HCT116 (cell line): ENCODE data around the gene SIAE. TPM values are rescaled to one million over a fixed set of nuclear protein-coding genes. Genes with fewer than 3 reads are reported as not detected.

Experiments
- ATAC-seq: fragments of 200-7000 bp; cut with Tn5 transposase; 2 replicates; pipeline ENCODE4 v1.9.1; 2020; ENCODE audit warnings: mild to moderate bottlenecking, moderate library complexity
- BruUV-seq: library from RNA; stranded (reverse); fragments of 400-500 nt; replicated peaks from 2 replicates; lab custom pipeline; 2021; lab: Mats Ljungman, UMichigan
- CTCF ChIA-PET: fragments of 300-600 bp; sonication (Branson Sonifier 250); formaldehyde crosslinking; loops from one replicate; lab custom pipeline; 2021; ENCODE audit warnings: antibody characterized with exemption; lab: Charles Lee
- POLR2A ChIA-PET: fragments of 300-600, 350-600 bp; sonication (Branson Sonifier 250); formaldehyde crosslinking; loops from one replicate; lab custom pipeline; 2021; ENCODE audit warnings: antibody characterized with exemption; lab: Charles Lee
- RAD21 ChIA-PET, 2 experiments: fragments of 300-600 bp; sonication (Branson Sonifier 250); formaldehyde crosslinking; loops; one replicate each; lab custom pipeline; 2023; ENCODE audit warnings: low total read pairs in 2 of 2; ENCODE audit not compliant: uncharacterized antibody in 2 of 2, unreplicated experiment in 2 of 2, low non-redundant PET in 1 of 2; lab: Charles Lee
- DNase-seq: peaks from one replicate; pipeline ENCODE4 v3.0.0-alpha.2; 2010; ENCODE audit warnings: low read depth, low spot score
- H2AFZ ChIP-seq: fragments of 200-600 bp; shearing (Covaris generic), sonication (generic); 2 replicates; pipeline ENCODE4 v1.6.1; 2017; ENCODE audit warnings: low read depth, mixed run types, mixed read lengths, antibody characterized with exemption, low read length; ENCODE audit not compliant: poor library complexity, severe bottlenecking
- H3K27ac ChIP-seq: 2 replicates; pipeline ENCODE4 v1.5.1; 2012; ENCODE audit warnings: low read depth, low read length
- H3K27me3 ChIP-seq: fragments of 200-600 bp; sonication (generic); 2 replicates; pipeline ENCODE4 v1.6.1; 2016; ENCODE audit warnings: mixed run types, low read length, mixed read lengths; ENCODE audit not compliant: insufficient read depth
- H3K36me3 ChIP-seq, 2 experiments: fragments of 200-500 bp in 1 of 2; fragments of 200-600 bp in 1 of 2; sonication (Bioruptor generic) in 1 of 2; sonication (generic) in 1 of 2; 2 replicates each; pipeline versions ENCODE4 v1.5.1 to v1.6.1; 2014 to 2016; ENCODE audit warnings: low read length in 2 of 2, inconsistent platforms in 1 of 2, mixed read lengths in 1 of 2, mixed run types in 1 of 2; ENCODE audit not compliant: insufficient read depth in 2 of 2, control insufficient read depth in 1 of 2
- H3K4me1 ChIP-seq, 2 experiments: fragments of 200-600 bp in 1 of 2; sonication (generic) in 1 of 2; 2 replicates each; pipeline versions ENCODE4 v1.5.1 to v1.6.1; 2012 to 2017; ENCODE audit warnings: low read length in 2 of 2, inconsistent platforms in 1 of 2, mild to moderate bottlenecking in 1 of 2, mixed read lengths in 1 of 2, mixed run types in 1 of 2, moderate library complexity in 1 of 2; ENCODE audit not compliant: insufficient read depth in 2 of 2, control insufficient read depth in 1 of 2
- H3K4me2 ChIP-seq: fragments of 200-600 bp; sonication (generic); 2 replicates; pipeline ENCODE4 v1.6.1; 2017; ENCODE audit warnings: mixed run types, low read length, mixed read lengths
- H3K4me3 ChIP-seq, 2 experiments: fragments of 200-600 bp in 1 of 2; sonication (generic) in 1 of 2; replicated peaks in 1 of 2; 2 replicates each; pipeline ENCODE4 v1.5.1; 2011 to 2016; ENCODE audit warnings: low read length in 2 of 2, control low read depth in 1 of 2, low read depth in 1 of 2, mild to moderate bottlenecking in 1 of 2, mixed read lengths in 1 of 2, mixed run types in 1 of 2
- H3K79me2 ChIP-seq: fragments of 200-600 bp; sonication (generic); 2 replicates; pipeline ENCODE4 v1.6.1; 2017; ENCODE audit warnings: mild to moderate bottlenecking, mixed run types, low read length, moderate library complexity, mixed read lengths; ENCODE audit not compliant: insufficient read depth
- H3K9ac ChIP-seq: fragments of 200-600 bp; sonication (generic); 2 replicates; pipeline ENCODE4 v1.6.1; 2016; ENCODE audit warnings: low read length, mixed read lengths
- H3K9me2 ChIP-seq: fragments of 200-600 bp; sonication (generic), shearing (Covaris generic); 2 replicates; pipeline ENCODE4 v1.6.1; 2017; ENCODE audit warnings: mixed run types, mild to moderate bottlenecking, moderate library complexity; ENCODE audit not compliant: insufficient read depth
- H3K9me3 ChIP-seq, 2 experiments: fragments of 200-500 bp in 1 of 2; fragments of 200-600 bp in 1 of 2; sonication (Bioruptor generic) in 1 of 2; sonication (generic) in 1 of 2; 2 replicates each; pipeline ENCODE4 v1.6.1; 2014 to 2017; ENCODE audit warnings: low read length in 2 of 2, mixed read lengths in 2 of 2, inconsistent platforms in 1 of 2, low read depth in 1 of 2, mild to moderate bottlenecking in 1 of 2, mixed run types in 1 of 2, moderate library complexity in 1 of 2; ENCODE audit not compliant: control insufficient read depth in 1 of 2, insufficient read depth in 1 of 2
- H4K20me1 ChIP-seq: fragments of 200-600 bp; sonication (generic), shearing (Covaris generic); 2 replicates; pipeline ENCODE4 v1.6.1; 2017; ENCODE audit warnings: mixed run types, mild to moderate bottlenecking, moderate library complexity; ENCODE audit not compliant: insufficient read depth
- CBX3 ChIP-seq: IDR thresholded peaks from 2 replicates; pipeline ENCODE4 v1.6.1; 2012; ENCODE audit warnings: low read depth
- EZH2phosphoT487 ChIP-seq: fragments of 200-600 bp; IDR thresholded peaks from 2 replicates; pipeline ENCODE4 v1.6.1; 2018; ENCODE audit warnings: antibody characterized with exemption, borderline replicate concordance
- RAD21 ChIP-seq: IDR thresholded peaks from 2 replicates; pipeline ENCODE4 v1.6.1; 2012; ENCODE audit warnings: low read depth, mild to moderate bottlenecking
- SRF ChIP-seq: IDR thresholded peaks from 2 replicates; pipeline ENCODE4 v1.6.1; 2012; ENCODE audit warnings: low read depth
- intact Hi-C: fragments of 100-400 bp; cut with micrococcal nuclease; formaldehyde crosslinking; loops from 2 replicates; pipeline ENCODE4 v1.10.0; 2022
- total RNA-seq: library from RNA; stranded (reverse); gene quantifications from one replicate; pipeline ENCODE4 v1.2.1, GENCODE V29; 2021; ENCODE audit not compliant: unreplicated experiment
- TF ChIP-seq, protein P1 (sequence below): IDR thresholded peaks from 2 replicates; pipeline ENCODE4 v1.6.1; 2012; ENCODE audit warnings: low read depth
- TF ChIP-seq, protein P2 (sequence below), 3 experiments: fragments of 200-600 bp in 1 of 3; sonication (generic) in 1 of 3; IDR thresholded peaks in 2 of 3; conservative IDR thresholded peaks in 1 of 3; 2 replicates each; pipeline ENCODE4 v1.5.1; 2012 to 2017; ENCODE audit warnings: low read depth in 2 of 3, low read length in 2 of 3, antibody characterized with exemption in 1 of 3, borderline replicate concordance in 1 of 3, control low read depth in 1 of 3, mild to moderate bottlenecking in 1 of 3, mixed read lengths in 1 of 3, mixed run types in 1 of 3, moderate library complexity in 1 of 3; ENCODE audit not compliant: insufficient read depth in 1 of 3

Gene SIAE
- total RNA-seq, 1 experiment from 2014 or later = 39.2 TPM

DNA sequence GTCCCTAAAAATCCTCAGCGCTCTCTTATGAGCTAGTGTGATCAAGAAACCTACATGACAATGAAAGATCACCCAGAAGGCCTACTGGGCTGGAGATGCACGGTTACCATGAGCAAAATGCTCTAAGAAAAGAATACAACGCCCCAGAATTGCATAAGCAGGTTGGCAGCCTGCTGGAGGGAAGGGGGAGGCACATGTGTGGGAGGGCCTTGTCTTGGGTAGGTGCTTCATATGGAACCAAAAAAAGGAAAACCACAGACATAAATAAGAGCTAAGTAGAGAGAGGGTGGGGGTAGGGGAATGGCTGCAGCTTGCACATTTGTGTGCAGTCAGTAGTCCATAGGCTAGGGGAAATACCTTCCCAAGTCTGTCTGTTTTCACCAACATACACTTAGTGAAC, 2.8 kb downstream of the SIAE start:
- intact Hi-C loops = no loop called here
- ChIA-PET POLR2A (no interaction called here), CTCF (interaction anchor here (2.0 to 3.0 kb wide), 3 partner anchors 76 to 123 kb away, joined by 6 to 28 read pairs (median 18); partner anchors contain the start of gene ESAM), RAD21 (no interaction called here)
- BruUV-seq = no TSS peak
- Histone ChIP-seq H3K4me2 (no peak overlapping the region), H3K4me1 (peaks cover 3 to 20% of the 10 kb centered on the region in 2 experiments; a peak in 3 of 4 replicates), H3K27me3 (no peaks in the 10 kb centered on the region), H4K20me1 (no peaks in the 10 kb centered on the region), H3K9me3 (no peaks in the 10 kb centered on the region), H3K27ac (no peak overlapping the region), H3K36me3 (no peaks in the 10 kb centered on the region), H2AFZ (no peak overlapping the region), H3K4me3 (no peak overlapping the region), H3K79me2 (no peaks in the 10 kb centered on the region), H3K9ac (no peak overlapping the region), H3K9me2 (no peaks in the 10 kb centered on the region)
- ATAC-seq (no peak), DNase-seq (no peak)
- TF ChIP-seq EZH2phosphoT487 (no peak), CBX3 (no peak), SRF (no peak)
- TF ChIP-seq, protein P1, sequence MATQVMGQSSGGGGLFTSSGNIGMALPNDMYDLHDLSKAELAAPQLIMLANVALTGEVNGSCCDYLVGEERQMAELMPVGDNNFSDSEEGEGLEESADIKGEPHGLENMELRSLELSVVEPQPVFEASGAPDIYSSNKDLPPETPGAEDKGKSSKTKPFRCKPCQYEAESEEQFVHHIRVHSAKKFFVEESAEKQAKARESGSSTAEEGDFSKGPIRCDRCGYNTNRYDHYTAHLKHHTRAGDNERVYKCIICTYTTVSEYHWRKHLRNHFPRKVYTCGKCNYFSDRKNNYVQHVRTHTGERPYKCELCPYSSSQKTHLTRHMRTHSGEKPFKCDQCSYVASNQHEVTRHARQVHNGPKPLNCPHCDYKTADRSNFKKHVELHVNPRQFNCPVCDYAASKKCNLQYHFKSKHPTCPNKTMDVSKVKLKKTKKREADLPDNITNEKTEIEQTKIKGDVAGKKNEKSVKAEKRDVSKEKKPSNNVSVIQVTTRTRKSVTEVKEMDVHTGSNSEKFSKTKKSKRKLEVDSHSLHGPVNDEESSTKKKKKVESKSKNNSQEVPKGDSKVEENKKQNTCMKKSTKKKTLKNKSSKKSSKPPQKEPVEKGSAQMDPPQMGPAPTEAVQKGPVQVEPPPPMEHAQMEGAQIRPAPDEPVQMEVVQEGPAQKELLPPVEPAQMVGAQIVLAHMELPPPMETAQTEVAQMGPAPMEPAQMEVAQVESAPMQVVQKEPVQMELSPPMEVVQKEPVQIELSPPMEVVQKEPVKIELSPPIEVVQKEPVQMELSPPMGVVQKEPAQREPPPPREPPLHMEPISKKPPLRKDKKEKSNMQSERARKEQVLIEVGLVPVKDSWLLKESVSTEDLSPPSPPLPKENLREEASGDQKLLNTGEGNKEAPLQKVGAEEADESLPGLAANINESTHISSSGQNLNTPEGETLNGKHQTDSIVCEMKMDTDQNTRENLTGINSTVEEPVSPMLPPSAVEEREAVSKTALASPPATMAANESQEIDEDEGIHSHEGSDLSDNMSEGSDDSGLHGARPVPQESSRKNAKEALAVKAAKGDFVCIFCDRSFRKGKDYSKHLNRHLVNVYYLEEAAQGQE = no peak

DNA sequence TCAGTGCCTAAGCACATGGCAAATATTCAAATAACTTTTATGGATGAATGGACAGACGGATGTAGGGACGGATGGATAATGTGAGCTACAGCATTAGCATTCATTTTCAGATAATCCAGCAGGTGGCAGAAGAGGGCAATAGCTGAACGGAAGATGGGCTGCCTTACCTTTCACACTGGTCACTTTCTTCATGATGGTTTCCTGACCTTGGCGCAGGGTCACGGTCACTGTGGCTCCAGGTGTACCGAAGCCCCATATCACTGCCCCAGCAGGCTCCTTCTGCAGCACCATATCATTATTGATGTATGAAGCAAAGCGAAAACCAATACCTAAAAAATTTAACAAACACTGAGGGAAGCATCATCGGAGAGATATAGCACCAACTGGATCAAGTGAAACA, 4.3 kb downstream of the SIAE start:
- no TSS peak for BruUV-seq
- ChIA-PET CTCF (interaction anchor here (0.6 to 3.0 kb wide), 16 partner anchors 9 to 207 kb away, joined by 3 to 28 read pairs (median 4); partner anchors contain the start of gene ESAM), POLR2A (interaction anchor here (0.9 kb wide), 1 partner anchor 125 kb away, joined by 3 read pairs; no protein-coding TSS in a partner anchor), RAD21 (interaction anchor here (0.6 to 1.1 kb wide), 5 partner anchors 78 to 184 kb away, joined by 3 to 5 read pairs (median 4); no protein-coding TSS in a partner anchor)
- Histone ChIP-seq H3K4me2 (no peak overlapping the region), H3K27ac (no peak overlapping the region), H4K20me1 (no peaks in the 10 kb centered on the region), H3K79me2 (no peaks in the 10 kb centered on the region), H3K4me1 (peaks cover 0 to 12% of the 10 kb centered on the region in 2 experiments; a peak in 2 of 4 replicates), H3K27me3 (no peaks in the 10 kb centered on the region), H3K9me2 (no peaks in the 10 kb centered on the region), H3K9me3 (no peaks in the 10 kb centered on the region), H3K36me3 (no peaks in the 10 kb centered on the region), H3K4me3 (no peak overlapping the region), H2AFZ (no peak overlapping the region), H3K9ac (no peak overlapping the region)
- ATAC-seq = peak; percentile 46
- peak; percentile 28 for DNase-seq
- TF ChIP-seq RAD21 (peak; percentile 94), CBX3 (no peak)
- TF ChIP-seq, protein P2, sequence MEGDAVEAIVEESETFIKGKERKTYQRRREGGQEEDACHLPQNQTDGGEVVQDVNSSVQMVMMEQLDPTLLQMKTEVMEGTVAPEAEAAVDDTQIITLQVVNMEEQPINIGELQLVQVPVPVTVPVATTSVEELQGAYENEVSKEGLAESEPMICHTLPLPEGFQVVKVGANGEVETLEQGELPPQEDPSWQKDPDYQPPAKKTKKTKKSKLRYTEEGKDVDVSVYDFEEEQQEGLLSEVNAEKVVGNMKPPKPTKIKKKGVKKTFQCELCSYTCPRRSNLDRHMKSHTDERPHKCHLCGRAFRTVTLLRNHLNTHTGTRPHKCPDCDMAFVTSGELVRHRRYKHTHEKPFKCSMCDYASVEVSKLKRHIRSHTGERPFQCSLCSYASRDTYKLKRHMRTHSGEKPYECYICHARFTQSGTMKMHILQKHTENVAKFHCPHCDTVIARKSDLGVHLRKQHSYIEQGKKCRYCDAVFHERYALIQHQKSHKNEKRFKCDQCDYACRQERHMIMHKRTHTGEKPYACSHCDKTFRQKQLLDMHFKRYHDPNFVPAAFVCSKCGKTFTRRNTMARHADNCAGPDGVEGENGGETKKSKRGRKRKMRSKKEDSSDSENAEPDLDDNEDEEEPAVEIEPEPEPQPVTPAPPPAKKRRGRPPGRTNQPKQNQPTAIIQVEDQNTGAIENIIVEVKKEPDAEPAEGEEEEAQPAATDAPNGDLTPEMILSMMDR (IDR thresholded peaks at IDR 0.05 in 2 of 3, conservative IDR thresholded peaks at IDR 0.05 in 1 of 3; ENCODE audit: borderline replicate concordance in 1 of 3, insufficient read depth in 1 of 3, low read depth in 2 of 3, low read length in 2 of 3) = peak; percentile 40 to 87 (median 67)
- TF ChIP-seq, all 23 proteins: peak for 2
- intact Hi-C loops = loop anchor here (1.0 kb wide), 4 partner anchors 94 to 198 kb away; no protein-coding TSS in a partner anchor
